Left colon (tissue), 2 donors: ENCODE measurements around the gene DHRS2. TPM values are rescaled to one million over a fixed set of nuclear protein-coding genes. Genes with fewer than 3 reads are reported as not detected.

ENCODE experiments used
- ATAC-seq: fragments of 200-7000 bp; cut with Tn5 transposase; one replicate; pipeline ENCODE4 v1.9.1; 2020; ENCODE audit warnings: mild to moderate bottlenecking, moderate library complexity
- DNase-seq, 2 donors: peaks; one replicate each; pipeline ENCODE4 v3.0.0-alpha.2; 2020
- intact Hi-C, 2 donors: fragments of 100-400 bp; cut with DNase I in 1 of 2; cut with micrococcal nuclease in 1 of 2; formaldehyde crosslinking; loops; one replicate each; pipeline versions ENCODE4 v1.11.2 to v1.14.0; 2022; cut with DNase I, micrococcal nuclease
- total RNA-seq, 2 donors: library from RNA; stranded (reverse); fragmentation: NEBNext Ultra II Directional; extraction: Animal tissue kit (Norgen Biotek cat#: 25700); gene quantifications; one replicate each; pipeline ENCODE4 v1.2.1, GENCODE V29; 2021
- donor health status: DM: no; HTN: no; CAD: no.
- donor health status: DM: yes; HTN: yes; CAD: no.

Gene DHRS2
- total RNA-seq, 2 donors from 2014 or later = 0.22 to 0.34 TPM

DNA sequence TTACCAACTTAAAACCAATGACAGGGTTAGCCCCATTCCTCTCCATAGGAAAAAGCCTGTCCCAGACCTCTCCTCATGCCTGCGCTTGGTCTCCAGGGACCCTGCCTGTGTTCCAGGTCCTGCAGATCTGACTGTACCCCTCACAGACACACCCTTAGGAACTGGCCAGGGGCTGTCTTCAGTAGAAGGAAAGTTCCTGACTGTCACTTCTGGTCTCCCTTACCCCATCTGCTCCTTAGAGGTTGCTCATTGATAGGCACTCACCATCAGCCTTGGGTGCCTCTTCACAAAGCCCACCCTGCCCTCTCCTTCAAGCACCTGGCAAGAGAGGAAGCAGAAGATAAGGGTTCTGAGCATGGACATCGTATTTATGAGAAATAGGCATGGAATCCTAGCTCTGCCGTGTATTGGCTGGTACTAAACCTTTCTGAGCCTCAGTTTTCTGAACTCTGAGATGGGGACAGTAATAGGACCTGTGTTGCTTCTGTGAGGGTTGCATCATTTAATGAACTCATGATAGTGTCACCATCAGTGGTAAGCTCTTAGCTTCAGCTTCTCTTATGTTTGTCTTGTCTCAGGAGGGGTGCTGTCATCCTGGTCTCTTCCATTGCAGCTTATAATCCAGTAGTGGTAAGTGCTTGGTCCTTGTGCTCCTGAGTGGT lies 7.5 kb downstream of the DHRS2 start:
- DNase-seq = no peak
- intact Hi-C loops = no loop called here
- ATAC-seq = no peak

DNA sequence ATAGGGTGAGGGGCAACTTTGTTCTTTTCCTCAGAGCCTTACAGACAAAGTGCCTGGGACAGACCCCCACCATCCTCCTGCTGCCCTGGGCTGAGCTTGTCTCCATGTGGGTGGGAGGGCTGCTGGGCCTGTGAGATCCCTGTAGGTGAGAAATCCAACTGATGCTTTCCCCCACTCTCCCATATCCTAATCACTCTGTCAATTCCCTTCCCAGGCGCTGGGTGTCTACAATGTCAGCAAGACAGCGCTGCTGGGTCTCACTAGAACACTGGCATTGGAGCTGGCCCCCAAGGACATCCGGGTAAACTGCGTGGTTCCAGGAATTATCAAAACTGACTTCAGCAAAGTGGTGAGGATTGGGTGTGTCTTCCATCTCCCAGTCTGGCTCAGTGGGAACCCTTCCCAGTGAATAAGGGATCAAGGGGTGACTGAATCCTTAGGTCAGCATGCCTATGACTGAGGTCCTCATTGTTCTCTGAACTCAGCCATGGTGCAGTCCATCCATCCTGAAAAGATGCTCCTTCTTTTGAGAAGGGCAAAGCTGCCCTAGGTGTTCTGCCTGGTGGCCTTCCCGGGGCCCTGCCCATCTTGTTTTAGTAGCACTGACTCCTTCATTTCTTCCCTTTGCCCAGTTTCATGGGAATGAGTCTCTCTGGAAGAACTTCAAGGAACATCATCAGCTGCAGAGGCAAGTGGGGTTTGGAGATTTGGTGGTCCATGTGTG lies 8.2 kb downstream of the DHRS2 start:
- no peak for ATAC-seq
- intact Hi-C loops = no loop called here
- no peak for DNase-seq

DNA sequence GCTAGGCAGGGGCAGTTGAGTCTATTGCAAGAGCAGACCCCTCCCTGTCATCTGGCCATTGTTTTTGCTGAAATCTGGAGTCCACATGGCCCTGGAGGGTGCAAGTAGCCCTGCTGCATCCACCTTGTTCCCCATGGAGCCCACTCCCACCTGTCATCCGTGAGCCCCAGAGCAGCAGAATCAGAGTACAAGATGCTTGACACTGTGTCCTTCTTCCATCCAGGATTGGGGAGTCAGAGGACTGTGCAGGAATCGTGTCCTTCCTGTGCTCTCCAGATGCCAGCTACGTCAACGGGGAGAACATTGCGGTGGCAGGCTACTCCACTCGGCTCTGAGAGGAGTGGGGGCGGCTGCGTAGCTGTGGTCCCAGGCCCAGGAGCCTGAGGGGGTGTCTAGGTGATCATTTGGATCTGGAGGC lies 8.8 kb downstream of the DHRS2 start:
- ATAC-seq (no peak), DNase-seq (no peak)
- intact Hi-C loops = no loop called here

DNA sequence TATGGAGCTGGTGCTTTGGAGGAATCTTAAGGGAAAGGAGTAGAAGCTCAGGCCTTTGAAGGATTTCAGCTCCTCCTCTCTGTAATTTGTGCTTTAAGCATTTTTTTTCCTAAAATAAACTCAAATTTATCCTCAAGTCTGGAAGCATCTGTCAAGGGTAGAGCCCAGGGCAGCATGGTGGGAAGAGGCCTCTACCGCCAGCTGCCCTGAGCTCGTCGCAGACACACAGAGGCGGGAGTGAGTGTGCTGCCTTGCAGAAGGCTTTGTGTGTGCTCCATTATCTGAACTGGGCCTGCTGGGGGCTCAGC lies 9.3 kb downstream of the DHRS2 start:
- intact Hi-C loops = no loop called here
- no peak for ATAC-seq

DNA sequence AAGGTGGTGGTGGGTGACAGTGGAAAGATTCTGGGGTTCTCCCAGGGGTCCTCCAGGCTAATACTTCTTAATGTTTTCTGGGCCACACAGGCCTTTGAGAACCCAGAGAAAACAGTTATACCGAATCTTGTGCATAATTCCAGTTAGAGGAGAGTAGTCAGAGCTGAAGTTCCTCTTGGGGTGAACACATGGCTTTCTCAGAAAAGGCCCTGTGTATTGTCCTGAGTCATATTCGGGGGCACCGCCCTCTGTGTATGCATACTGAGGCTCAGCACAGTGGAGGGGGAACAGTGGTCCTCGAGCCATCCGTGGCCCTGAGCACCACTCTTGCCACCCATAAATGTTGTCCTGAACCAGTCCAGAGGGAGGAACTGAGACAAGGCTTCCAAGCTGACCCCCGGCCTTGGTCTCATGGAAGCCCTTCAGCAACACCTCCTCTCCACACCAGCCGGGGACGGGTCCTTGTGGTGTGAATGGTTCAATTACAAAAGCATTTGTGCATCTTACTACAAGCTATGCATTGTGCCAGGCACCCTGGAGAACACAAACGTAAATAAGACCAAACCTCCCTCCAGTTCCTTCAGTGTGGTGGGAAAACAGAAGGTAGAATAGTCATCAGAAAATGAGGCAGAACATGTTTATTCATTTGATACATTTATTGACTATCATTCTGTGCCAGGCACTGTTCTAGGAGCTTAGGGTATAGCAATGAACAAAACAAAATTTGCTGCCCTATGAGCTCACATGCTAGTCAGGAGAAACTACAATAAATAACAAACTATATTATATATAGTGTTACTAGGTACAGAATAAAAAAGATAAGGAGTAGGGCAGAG lies 9.9 kb downstream of the DHRS2 start:
- intact Hi-C loops = no loop called here
- ATAC-seq (no peak), DNase-seq (no peak)

More for the DNA sequence above, 9.3 kb downstream of the DHRS2 start:
- DNase-seq = no peak

DNA sequence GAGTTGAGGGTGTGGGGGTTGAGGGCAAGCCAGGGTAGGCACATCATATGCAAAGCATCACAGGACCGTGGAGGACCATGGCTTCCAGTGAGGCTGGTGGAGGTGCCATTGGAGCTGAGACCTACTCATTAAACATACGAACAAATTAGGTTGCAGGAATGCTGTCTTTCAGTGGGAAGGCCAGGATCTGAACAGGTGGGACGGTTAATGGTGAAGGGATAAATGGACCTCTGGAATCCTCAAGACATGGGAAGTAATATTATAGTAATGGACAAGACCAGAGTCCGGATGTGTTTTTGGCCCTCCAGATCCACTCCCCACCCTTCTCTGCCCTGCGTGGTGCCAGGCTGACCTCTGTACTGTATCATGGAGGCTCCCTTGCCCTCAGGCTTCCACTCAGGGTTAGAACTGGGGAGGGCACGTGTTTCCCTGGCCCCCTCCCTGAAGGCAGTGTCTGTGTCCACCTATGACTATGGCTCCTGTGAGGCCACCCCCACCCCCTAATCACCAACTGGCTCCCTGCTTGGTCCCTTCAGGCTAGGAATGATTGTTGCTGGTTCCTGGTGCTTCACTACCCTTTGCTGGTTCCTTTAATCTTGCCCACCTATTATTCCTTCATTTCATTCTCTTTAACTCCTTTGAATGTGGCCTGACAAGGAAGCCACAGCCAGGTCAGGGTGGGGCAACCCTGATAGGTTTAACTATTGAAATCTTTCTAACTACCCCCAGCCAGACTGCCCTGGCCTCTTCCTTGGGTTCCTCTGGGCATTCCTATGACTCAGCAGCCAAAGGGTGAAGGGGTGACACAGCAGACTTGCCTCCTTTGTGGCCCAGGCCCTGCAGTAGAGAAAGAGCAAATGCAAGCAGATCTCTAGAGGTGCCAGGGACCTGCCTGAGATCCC lies 10.7 kb downstream of the DHRS2 start:
- intact Hi-C loops = no loop called here
- DNase-seq = no peak
- ATAC-seq = no peak

DNA sequence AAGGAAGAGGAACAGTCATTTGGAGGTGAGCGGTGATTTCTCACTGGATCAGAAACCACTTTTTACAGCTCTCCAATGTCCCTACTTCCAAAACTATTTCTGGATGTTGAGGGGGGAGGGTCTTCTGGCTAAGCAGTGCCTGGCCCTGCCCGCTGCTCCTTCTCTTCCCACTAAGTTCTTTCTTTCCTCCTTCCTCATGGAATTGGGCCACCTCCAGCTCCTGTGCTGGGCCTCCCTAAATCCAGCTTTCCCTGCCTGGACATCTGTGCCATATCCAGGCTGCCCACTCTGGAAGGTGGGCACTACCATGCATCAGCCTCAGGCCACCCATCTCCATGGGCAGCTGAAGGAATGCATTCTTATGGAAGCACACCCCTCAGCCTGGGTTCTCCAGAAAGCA lies 11.5 kb downstream of the DHRS2 start:
- no peak for DNase-seq
- no peak for ATAC-seq
- intact Hi-C loops = no loop called here

DNA sequence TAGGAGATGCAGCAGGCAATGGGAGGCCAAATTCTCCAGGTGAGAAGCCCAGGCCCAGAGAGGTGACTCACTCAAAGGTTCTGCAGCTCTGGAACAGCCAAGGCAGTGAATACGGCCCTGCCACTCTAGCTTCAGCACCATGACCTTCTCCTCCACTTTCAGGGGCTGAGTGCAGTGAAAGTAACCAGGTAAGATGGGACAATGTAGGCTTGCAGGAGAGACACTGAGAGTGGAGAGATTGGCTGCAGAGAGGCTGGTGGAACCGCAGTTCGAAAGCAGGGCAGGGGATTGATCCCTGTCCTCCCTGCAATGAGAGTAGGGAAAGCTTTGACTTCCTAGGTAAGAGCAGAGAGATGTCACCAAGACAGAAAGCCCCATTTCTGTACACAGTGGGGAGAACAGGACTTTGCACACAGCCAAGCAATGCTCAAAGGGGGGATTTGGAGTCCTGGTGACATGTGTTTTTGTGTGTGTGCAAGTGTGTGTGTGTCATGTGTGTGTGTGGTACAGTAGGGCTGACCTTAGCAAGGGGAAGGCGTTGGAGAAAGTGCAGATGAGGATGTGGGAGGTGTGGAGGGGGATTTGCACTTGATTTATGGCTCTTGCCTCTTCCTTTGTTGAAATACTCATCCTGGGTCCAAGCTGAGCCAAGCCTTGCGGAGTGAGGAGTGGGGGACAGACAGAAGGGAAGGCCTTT lies 12.7 kb downstream of the DHRS2 start:
- no peak for DNase-seq
- intact Hi-C loops = no loop called here
- ATAC-seq = no peak

DNA sequence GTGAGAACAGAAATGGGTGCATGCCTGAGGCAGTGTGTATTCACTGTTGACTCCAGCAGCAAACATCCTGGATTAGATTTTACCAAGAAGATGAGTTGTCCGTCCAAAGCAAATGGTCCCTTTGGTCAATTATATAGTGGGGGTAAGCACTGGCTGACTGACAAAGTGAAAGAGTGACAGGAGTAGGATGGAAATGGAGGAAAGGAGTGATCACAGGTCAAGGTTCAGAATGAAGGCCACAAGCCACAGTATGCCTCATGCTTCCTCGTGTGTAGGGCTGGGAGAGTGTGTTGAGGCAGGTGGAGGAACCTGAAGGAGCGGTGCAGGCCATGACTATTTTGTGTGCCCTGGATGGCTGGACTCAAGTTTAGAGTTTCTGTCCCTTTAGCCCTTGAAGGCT lies 14.3 kb downstream of the DHRS2 start:
- ATAC-seq (no peak), DNase-seq (no peak)
- intact Hi-C loops = no loop called here

DNA sequence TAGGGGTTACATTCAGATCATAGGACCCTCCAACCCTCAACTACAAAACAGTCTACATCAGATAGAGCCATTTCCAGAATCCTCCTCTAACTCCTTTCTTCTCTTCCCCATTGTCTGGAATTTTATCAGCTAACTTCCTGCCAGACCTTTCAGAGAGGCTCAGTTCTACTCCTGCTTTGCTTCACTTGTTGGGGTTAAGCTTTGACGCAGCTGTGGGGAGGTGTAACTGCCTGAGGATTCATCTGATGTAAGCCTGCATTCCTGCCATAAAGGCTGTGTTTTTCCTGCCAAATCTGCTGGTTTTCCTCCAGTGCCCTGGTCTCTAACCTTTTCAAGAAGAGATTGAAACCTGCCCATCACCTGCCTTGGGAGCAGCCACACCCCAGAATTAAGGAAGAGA lies 16.9 kb downstream of the DHRS2 start:
- intact Hi-C loops = no loop called here
- ATAC-seq = no peak
- no peak for DNase-seq

DNA sequence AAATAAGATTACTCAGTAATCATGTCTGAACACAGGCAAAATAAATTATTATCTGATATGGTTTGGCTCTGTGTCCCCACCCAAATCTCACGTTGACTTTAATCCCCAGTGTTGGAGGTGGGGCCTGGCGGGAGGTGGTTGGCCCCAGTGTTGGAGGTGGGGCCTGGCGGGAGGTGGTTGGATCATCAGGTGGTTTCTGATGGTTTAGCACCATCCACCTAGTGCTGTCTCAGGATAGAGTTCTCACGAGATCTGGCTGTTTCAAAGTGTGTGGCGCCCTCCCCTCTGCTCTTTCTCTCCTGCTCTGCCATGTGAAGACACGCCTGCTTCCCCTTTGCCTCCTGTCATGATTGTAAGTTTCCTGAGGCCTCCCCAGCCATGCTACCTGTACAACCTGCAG lies 18.1 kb downstream of the DHRS2 start:
- DNase-seq (no peak), ATAC-seq (no peak)
- intact Hi-C loops = no loop called here

DNA sequence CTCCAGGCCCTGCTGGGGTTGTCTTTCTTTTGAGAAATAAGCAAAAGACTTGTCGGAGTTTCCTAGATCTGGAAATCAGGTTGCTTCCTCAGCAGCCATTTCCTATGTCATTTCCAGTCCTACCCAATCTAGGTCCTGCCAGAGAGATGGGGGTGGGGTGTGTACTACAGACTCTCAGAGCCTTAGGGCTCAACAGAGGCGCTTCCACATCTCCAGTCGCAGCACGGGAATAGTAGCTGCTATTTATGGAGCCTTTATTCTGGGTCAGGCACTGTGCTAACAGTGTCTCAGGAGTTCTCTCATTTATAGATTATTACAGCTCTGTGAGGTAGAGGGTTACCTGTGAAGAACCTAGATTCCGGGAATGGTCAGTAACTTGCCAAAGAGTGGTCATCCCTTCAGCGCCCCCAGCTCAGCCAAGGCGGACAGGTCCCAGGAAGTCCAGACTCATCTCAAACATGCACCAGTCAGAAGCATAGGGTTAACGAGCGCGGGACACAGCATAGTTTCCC lies 21.9 kb downstream of the DHRS2 start:
- ATAC-seq (no peak), DNase-seq (no peak)
- intact Hi-C loops = no loop called here

DNA sequence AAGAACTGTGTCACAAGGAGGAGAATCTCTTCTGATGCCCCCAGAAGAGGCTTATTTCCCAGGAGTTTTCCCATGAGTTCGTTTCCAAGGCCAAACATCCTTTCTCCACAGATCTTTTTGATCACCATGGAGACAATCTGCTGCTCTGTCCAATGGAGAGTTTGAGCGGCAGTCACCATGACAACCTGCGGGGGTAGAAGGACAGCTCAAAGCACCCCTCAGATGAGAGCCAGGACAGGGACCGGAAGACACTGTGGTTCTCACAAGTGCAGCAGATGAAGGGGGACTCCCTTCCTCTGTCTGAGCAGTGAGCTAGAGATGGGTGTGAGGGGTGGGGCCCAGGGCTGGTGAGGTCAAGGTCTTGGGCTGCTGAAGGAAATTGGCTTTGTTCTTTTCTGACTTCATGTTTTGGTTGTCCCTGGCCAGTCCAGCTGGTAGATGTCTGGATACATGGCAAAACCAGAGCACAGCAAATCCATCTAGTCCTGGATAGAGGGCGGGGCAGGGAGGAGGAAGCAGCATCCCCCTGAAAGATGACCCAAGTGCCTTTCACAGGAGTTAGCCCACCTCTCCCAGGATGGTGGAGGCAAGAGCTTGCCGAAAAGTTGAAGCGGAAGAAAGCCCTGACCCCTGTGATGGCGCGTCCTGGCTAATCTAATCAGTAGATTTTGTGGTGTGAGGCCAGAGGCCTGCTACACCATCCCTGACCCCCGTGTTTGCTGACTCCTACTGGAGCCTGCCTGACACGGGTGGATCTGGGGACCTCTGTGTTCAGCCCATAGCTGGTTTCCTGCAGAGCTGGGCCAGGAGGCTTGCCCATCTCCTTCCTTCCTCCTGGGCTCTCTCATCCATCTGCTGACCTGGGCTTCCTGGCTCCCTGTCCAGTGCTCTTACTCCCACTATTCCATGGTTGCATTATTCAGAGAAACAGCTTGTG lies 24.4 kb downstream of the DHRS2 start:
- no peak for ATAC-seq
- DNase-seq = no peak
- intact Hi-C loops = no loop called here

DNA sequence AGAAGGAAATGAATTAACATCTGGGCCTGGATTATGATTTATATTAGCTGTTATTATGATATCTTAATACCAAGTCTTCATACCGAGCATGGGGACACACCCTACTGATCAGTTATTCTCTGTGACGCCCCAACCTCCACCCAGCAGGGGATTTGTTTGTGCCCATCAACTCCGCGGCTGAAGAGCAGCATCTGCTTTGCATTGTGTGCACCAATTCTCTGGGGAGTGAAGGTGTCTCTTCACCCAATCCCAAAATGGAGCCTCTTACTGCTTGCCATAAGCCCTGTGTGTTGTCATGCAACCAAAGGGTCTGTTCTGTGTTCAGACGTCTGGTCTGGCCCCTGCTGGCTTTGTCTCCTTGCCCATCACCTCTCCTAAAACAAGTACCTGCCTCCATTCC lies 25.4 kb downstream of the DHRS2 start:
- intact Hi-C loops = no loop called here
- no peak for DNase-seq
- no peak for ATAC-seq

DNA sequence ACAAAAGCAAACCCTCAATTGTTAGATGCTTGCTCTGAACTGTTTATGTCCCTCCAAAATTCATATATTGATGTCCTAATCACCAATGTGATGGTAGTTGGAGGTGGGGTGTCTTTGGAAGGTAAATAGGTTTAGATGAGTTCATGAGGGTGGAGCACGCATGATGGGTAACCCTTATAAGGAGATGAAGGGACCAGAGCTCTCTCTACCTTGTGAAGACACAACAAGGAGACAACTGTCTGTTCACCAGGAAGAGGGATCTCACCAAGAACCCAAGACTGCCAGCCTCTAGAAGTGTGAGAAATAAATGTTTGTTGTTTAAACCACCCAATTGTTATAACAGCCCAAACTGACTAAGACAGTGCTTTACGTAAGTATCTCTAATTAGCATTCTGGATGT lies 27.0 kb downstream of the DHRS2 start:
- DNase-seq (no peak), ATAC-seq (no peak)

DNA sequence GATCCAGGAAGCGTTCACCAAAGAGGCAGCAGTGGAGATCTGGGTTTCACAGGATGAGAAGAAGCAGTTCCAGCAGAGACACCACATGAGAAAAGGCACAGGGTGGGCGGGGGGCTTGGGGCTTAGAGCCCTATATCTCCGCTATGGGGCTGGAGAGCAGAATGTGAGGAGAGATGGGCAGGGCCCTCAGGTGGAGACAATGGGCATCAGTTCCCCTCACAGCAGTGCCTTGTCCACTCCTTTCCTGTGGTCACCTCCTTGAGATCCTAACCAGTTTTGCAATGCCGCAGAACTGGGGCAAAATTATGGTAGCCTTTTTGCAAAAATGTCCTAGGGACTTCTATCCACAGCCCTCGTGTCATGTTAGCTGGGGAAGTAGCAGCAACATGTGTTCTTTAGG lies 27.5 kb downstream of the DHRS2 start:
- intact Hi-C loops = no loop called here
- DNase-seq (no peak), ATAC-seq (no peak)

More for the DNA sequence above, 27.0 kb downstream of the DHRS2 start:
- intact Hi-C loops = no loop called here

DNA sequence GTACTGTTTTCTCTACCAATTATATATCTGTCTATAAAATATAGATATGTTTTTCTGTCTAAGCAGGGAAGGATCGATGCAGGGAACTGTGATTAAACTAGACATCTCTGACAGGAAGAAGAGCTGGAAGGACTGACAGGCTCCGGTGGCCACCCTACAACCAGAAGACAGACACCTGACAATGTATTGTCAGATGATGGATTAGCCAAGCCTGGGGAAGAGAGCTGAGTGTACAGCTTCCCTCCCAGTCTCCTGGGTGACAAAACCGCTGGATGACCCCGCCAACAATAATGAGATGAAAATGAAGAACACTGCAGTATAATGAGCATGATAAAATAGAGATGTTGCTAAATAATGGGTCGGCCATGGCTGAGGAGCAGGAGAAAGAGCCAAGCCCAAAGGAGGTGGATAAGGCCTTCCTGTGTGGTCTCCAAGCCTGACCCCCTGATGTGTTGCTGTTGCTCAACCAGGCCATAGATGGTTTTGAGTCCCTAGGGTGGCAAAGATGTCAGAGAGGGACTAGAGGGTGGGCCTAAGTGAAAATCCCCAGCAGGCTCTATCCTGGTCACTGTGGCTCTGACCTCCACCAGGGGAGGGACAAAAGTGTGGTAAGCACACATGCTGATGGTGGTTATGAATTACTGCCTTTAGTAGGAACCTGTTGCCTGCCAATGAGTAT lies 28.2 kb downstream of the DHRS2 start:
- intact Hi-C loops = no loop called here
- DNase-seq (no peak), ATAC-seq (no peak)
